Spleen (tissue), 13 donors: ENCODE measurements around the gene FAM43A. TPM values are rescaled to one million over a fixed set of nuclear protein-coding genes. Genes with fewer than 3 reads are reported as not detected.

Source experiments
- DNase-seq: peaks from one replicate; pipeline ENCODE4 v3.0.0-alpha.2; 2020
- H3K27ac ChIP-seq, 8 donors: fragments of 200-600 bp; sonication (generic) in 7 of 8; 1 replicate in 4 of 8; 2 replicates in 4 of 8; pipeline versions ENCODE4 v1.5.0 to v1.8.0; 2016 to 2021; ENCODE audit warnings: inconsistent platforms in 4 of 8, mild to moderate bottlenecking in 4 of 8, moderate library complexity in 1 of 8
- H3K27me3 ChIP-seq, 7 donors: fragments of 200-600 bp; sonication (generic) in 6 of 7; replicated peaks in 1 of 7; 1 replicate in 4 of 7; 2 replicates in 3 of 7; pipeline versions ENCODE4 v1.5.0 to v1.8.0; 2016 to 2021; ENCODE audit warnings: inconsistent platforms in 3 of 7, mild to moderate bottlenecking in 1 of 7
- H3K36me3 ChIP-seq, 6 donors: fragments of 200-600 bp; sonication (generic) in 5 of 6; 1 replicate in 4 of 6; 2 replicates in 2 of 6; pipeline versions ENCODE4 v1.5.0 to v1.8.0; 2016 to 2021; ENCODE audit warnings: inconsistent platforms in 2 of 6
- H3K4me1 ChIP-seq, 6 donors: fragments of 200-600 bp; sonication (generic) in 5 of 6; 1 replicate in 3 of 6; 2 replicates in 3 of 6; pipeline versions ENCODE4 v1.5.0 to v1.8.0; 2016 to 2021; ENCODE audit warnings: inconsistent platforms in 3 of 6
- H3K4me3 ChIP-seq, 8 donors: fragments of 200-600 bp; sonication (generic) in 7 of 8; 1 replicate in 4 of 8; 2 replicates in 4 of 8; pipeline versions ENCODE4 v1.5.0 to v1.8.0; 2016 to 2021; ENCODE audit warnings: inconsistent platforms in 4 of 8, mild to moderate bottlenecking in 4 of 8, moderate library complexity in 2 of 8
- H3K9me3 ChIP-seq, 8 donors: fragments of 200-600 bp; sonication (generic) in 7 of 8; 1 replicate in 4 of 8; 2 replicates in 4 of 8; pipeline versions ENCODE4 v1.5.0 to v1.8.0; 2016 to 2021; ENCODE audit warnings: inconsistent platforms in 4 of 8
- POLR2A ChIP-seq, 3 donors: fragments of 450-650 bp; IDR thresholded peaks; one replicate each; pipeline ENCODE4 v1.5.1; 2017; ENCODE audit warnings: antibody characterized with exemption in 3 of 3, mild to moderate bottlenecking in 1 of 3
- POLR2AphosphoS5 ChIP-seq, 3 donors: sonication (generic); formaldehyde crosslinking; IDR thresholded peaks; one replicate each; pipeline ENCODE4 v1.5.1; 2017; ENCODE audit warnings: antibody characterized with exemption in 3 of 3
- WGBS, 5 donors: extraction: QIAGEN DNeasy Blood & Tissue Kit in 3 of 5; methylation state at CpG; one replicate each; pipeline versions ENCODE4 v1.1.5 to v1.1.7; 2013 to 2018; 5-methylcytosine and 5-hydroxymethylcytosine counted together
- intact Hi-C: fragments of 100-400 bp; cut with DNase I; formaldehyde crosslinking; loops from one replicate; pipeline ENCODE4 v1.15.0; 2023; ENCODE audit warnings: low total_unique reads
- long read RNA-seq, 2 donors: transcript quantifications; one replicate each; lab custom pipeline, GENCODE V29; 2026
- polyA plus RNA-seq, 3 donors: library from polyadenylated mRNA; stranded (reverse); fragments of 200-250 nt; gene quantifications; one replicate each; pipeline ENCODE4 v1.2.1, GENCODE V29; 2013
- total RNA-seq, 7 donors: library from RNA; depleted of rRNA in 3 of 7; stranded (reverse); fragments of >200 nt in 3 of 7; fragmentation: NEBNext Ultra II Directional in 4 of 7; extraction: Animal tissue kit (Norgen Biotek cat#: 25700) in 4 of 7; gene quantifications; one replicate each; pipeline versions ENCODE4 v1.1.0 to v1.2.1, GENCODE V29; 2016 to 2021
- TF ChIP-seq, protein P1 (sequence below), 11 experiments: fragments of 200-600 bp in 7 of 11; fragments of 450-650 bp in 4 of 11; sonication (generic) in 4 of 11; IDR thresholded peaks in 8 of 11; conservative IDR thresholded peaks in 3 of 11; 1 replicate in 7 of 11; 2 replicates in 4 of 11; pipeline versions ENCODE4 v1.4.0 to v1.8.0; 2016 to 2021; ENCODE audit warnings: antibody characterized with exemption in 11 of 11, inconsistent platforms in 4 of 11, mild to moderate bottlenecking in 1 of 11
- donor health status: healthy with polysubstance abuse.
- donor health status: DM: no; HTN: no; CAD: no; lungs with moderate emphysema.
- donor health status: DM: no; HTN: no; CAD: no.
- donor health status: Bipolar disorder and iron deficiency.
- donor health status: healthy.
- donor health status: DM: no; HTN: no; CAD: no.
- donor health status: DM: yes; HTN: yes; CAD: no.

The FAM43A gene
- total RNA-seq (100 to 1,000 TPM in 1 of 7 donors, 10 to 100 TPM in 6; 51.8 to 102 (median 74.0) TPM), polyA plus RNA-seq (10 to 100 TPM; 16.9 to 62.8 (median 18.6) TPM)
- long read RNA-seq, donor 1, transcript FAM43A-201 (1 exons, 2,494 nt) = major isoform, 27 of 27 reads
- long read RNA-seq, donor 1, partial matches to known transcripts = 0 of 27 reads
- long read RNA-seq, donor 1, other reads (novel, unspliced or antisense) = 0 of 27 reads
- long read RNA-seq, donor 2, transcript FAM43A-201 (1 exons, 2,494 nt) = major isoform, 15 of 15 reads
- long read RNA-seq, donor 2, partial matches to known transcripts = 0 of 15 reads
- long read RNA-seq, donor 2, other reads (novel, unspliced or antisense) = 0 of 15 reads

GRCh38 chr3:194685718-194686413 is at the start of gene FAM43A:
FAM43A (plus strand) TSS chr3:194685883; CDS start chr3:194686827, 944 bp downstream.
- Histone ChIP-seq H3K27ac (peak within 1 kb of the TSS; percentile 86 to 98 (median 92)), H3K4me1 (peaks cover 36 to 86% (median 69%) of the 10 kb centered on the region in 6 donors), H3K36me3 (peaks cover 0 to 14% (median 0%) of the 10 kb centered on the region in 6 donors), H3K27me3 (peaks cover 0 to 11% (median 0%) of the 10 kb centered on the region in 7 donors), H3K4me3 (peak within 1 kb of the TSS; percentile 68 to 96 (median 89)), H3K9me3 (no peaks in the 10 kb centered on the region)
- DNase-seq = peak; percentile 97
- TF ChIP-seq, protein P1, sequence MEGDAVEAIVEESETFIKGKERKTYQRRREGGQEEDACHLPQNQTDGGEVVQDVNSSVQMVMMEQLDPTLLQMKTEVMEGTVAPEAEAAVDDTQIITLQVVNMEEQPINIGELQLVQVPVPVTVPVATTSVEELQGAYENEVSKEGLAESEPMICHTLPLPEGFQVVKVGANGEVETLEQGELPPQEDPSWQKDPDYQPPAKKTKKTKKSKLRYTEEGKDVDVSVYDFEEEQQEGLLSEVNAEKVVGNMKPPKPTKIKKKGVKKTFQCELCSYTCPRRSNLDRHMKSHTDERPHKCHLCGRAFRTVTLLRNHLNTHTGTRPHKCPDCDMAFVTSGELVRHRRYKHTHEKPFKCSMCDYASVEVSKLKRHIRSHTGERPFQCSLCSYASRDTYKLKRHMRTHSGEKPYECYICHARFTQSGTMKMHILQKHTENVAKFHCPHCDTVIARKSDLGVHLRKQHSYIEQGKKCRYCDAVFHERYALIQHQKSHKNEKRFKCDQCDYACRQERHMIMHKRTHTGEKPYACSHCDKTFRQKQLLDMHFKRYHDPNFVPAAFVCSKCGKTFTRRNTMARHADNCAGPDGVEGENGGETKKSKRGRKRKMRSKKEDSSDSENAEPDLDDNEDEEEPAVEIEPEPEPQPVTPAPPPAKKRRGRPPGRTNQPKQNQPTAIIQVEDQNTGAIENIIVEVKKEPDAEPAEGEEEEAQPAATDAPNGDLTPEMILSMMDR (IDR thresholded peaks at IDR 0.05 in 8 of 11, conservative IDR thresholded peaks at IDR 0.05 in 3 of 11) = peak in 5 of 11 experiments; percentile 1 to 28 (median 24)
- TF ChIP-seq POLR2AphosphoS5 (IDR thresholded peaks at IDR 0.05) = peak; percentile 100
- TF ChIP-seq POLR2A (IDR thresholded peaks at IDR 0.05) = peak; percentile 93 to 100 (median 98)
- intact Hi-C loops = loop anchor here (10.0 kb wide), 1 partner anchor 269 kb away; no protein-coding TSS in a partner anchor
- 0 to 1% (median 1%) methylated on average over 41 to 70 of the region's 70 CpGs for WGBS, 5 donors

DNA sequence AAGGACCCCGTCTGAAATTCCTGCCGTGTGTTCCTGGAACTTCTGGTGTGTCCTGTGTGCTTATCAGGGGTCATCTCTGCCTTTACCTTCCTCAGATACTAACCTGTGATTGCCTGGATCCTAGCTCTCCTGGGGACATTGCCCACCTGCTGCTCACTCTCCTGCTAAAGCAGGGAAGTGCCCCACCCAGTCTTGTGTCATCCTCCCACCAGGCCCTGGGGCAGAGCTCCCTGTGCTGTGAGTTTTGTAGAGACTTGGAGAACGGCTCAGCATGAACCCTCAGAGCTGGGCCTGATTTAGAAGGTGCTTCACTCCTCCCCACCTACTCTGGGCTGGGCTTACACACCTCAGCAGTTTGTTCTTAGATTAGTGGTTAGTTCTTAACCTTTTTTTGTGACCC is 48.6 kb upstream of the FAM43A start:
- intact Hi-C loops = no loop called here
- WGBS, 5 donors = 54 to 74% (median 66%) methylated on average over 3 of the region's 3 CpGs
- DNase-seq = no peak
- H3K36me3 ChIP-seq = peaks cover 0 to 23% (median 17%) of the 10 kb centered on the region in 6 donors
- peaks cover 0 to 35% (median 21%) of the 10 kb centered on the region in 6 donors for H3K4me1 ChIP-seq
- peak overlapping the region in 3 of 8 donors; percentile 35 to 56 (median 39) for H3K27ac ChIP-seq
- H3K9me3 ChIP-seq = no peaks in the 10 kb centered on the region
- TF ChIP-seq POLR2A (IDR thresholded peaks at IDR 0.05) (no peak), POLR2AphosphoS5 (IDR thresholded peaks at IDR 0.05) (no peak)
- TF ChIP-seq, protein P1 (IDR thresholded peaks at IDR 0.05 in 8 of 11, conservative IDR thresholded peaks at IDR 0.05 in 3 of 11) = no peak
- no peak overlapping the region for H3K4me3 ChIP-seq
- H3K27me3 ChIP-seq = no peaks in the 10 kb centered on the region

DNA sequence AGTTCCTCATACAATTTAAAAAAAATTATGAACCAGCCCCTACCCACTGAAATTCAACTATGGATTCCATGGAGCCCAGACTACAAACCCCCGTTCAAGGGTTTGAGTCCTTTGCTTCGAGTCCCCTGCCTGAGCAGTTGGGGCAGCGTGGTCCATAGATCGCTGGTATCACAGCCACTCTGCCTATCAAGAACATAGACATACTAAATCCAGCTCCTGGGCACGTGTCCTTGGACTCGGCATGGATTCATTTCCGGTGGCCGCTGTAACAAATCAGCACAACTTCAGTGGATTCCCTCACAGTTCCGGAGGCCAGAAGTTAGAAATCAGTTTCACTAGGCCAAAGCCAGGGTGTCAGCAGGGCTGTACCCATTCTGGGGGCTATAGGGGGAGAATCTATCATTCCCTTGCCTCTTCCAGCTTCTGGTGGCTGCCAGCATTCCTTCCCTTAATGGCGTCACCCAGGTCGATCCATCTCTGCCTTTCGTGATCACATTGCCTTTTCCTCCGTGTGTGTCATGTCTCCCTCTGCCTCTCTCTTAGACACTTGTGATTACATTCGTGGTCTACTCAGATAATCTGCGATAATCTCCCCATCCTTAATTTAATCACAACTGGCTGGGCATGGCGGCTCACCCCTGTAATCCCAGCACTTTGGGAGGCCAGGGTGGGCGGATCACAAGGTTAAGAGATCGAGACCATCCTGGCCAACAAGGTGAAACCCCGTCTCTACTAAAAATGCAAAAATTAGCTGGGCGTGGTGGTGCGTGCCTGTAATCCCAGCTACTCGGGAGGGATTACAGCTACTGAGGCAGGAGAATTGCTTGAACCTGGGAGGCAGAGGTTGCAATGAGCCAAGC is 47.9 kb upstream of the FAM43A start:
- H3K4me1 ChIP-seq = peaks cover 0 to 28% (median 15%) of the 10 kb centered on the region in 6 donors
- peak overlapping the region in 4 of 8 donors; percentile 26 to 56 (median 37) for H3K27ac ChIP-seq
- no peaks in the 10 kb centered on the region for H3K9me3 ChIP-seq
- no peak for DNase-seq
- intact Hi-C loops = no loop called here
- no peaks in the 10 kb centered on the region for H3K27me3 ChIP-seq
- H3K4me3 ChIP-seq = no peak overlapping the region
- peaks cover 0 to 30% (median 19%) of the 10 kb centered on the region in 6 donors for H3K36me3 ChIP-seq
- no peak for TF ChIP-seq POLR2A (IDR thresholded peaks at IDR 0.05)
- TF ChIP-seq, protein P1 (IDR thresholded peaks at IDR 0.05 in 8 of 11, conservative IDR thresholded peaks at IDR 0.05 in 3 of 11) = no peak
- TF ChIP-seq POLR2AphosphoS5 (IDR thresholded peaks at IDR 0.05) = no peak
- WGBS, 5 donors = 87 to 92% (median 89%) methylated on average over 22 of the region's 22 CpGs
